ENCODE data around the gene ZNF550.
A peak's percentile ranks its signal among the peaks of the same experiment; 100 is the strongest.

ZNF550 gene

GRCh38 chr19:57559404-57560025 lies at the start of gene ZNF550:
Gene ZNF550 (minus strand): TSS chr19:57559863. CDS start chr19:57559682, 181 bp downstream.
- Mint-ChIP-seq H3K36me3 (peaks cover 56% of the 10 kb centered on the region), H3K4me1 (peaks cover 31% of the 10 kb centered on the region), H3K27me3 (no peaks in the 10 kb centered on the region), H3K9me3 (peaks cover 59% of the 10 kb centered on the region), H3K4me3 (peak within 1 kb of the TSS; percentile 96), H3K27ac (peak within 1 kb of the TSS; percentile 91)
- DNase-seq = peak; percentile 92
- CTCF ChIA-PET = no interaction called here

GRCh38 chr19:57606931-57607330 lies 47.3 kb upstream of the ZNF550 start:
- H3K36me3 Mint-ChIP-seq = peaks cover 62% of the 10 kb centered on the region
- H3K27ac Mint-ChIP-seq = no peak overlapping the region
- H3K4me3 Mint-ChIP-seq = no peak overlapping the region
- no peaks in the 10 kb centered on the region for H3K4me1 Mint-ChIP-seq
- H3K27me3 Mint-ChIP-seq = no peaks in the 10 kb centered on the region
- no peak for DNase-seq
- peaks cover 65% of the 10 kb centered on the region for H3K9me3 Mint-ChIP-seq
- CTCF ChIA-PET = no interaction called here

GRCh38 chr19:57599761-57600383 lies 40.2 kb upstream of the ZNF550 start, which contains the start of gene ZNF530:
Gene ZNF530 (plus strand): TSS chr19:57599885. CDS start chr19:57604346, 4,461 bp downstream.
- Mint-ChIP-seq H3K4me3 (peak within 1 kb of the TSS; percentile 83), H3K9me3 (peaks cover 61% of the 10 kb centered on the region), H3K36me3 (peaks cover 42% of the 10 kb centered on the region), H3K4me1 (peaks cover 21% of the 10 kb centered on the region), H3K27ac (peak within 1 kb of the TSS; percentile 82), H3K27me3 (no peaks in the 10 kb centered on the region)
- CTCF ChIA-PET = no interaction called here
- peak; percentile 93 for DNase-seq

GRCh38 chr19:57599377-57599760 lies 39.7 kb upstream of the ZNF550 start:
- peaks cover 21% of the 10 kb centered on the region for H3K4me1 Mint-ChIP-seq
- peaks cover 58% of the 10 kb centered on the region for H3K9me3 Mint-ChIP-seq
- peaks cover 37% of the 10 kb centered on the region for H3K36me3 Mint-ChIP-seq
- no peaks in the 10 kb centered on the region for H3K27me3 Mint-ChIP-seq
- no peak for DNase-seq
- CTCF ChIA-PET = no interaction called here
- H3K4me3 Mint-ChIP-seq = peak overlapping the region; percentile 83
- H3K27ac Mint-ChIP-seq = peak overlapping the region; percentile 82

- H3K4me1 Mint-ChIP-seq = peaks cover 20% of the 10 kb centered on the region
- peaks cover 77% of the 10 kb centered on the region for H3K9me3 Mint-ChIP-seq
- H3K27ac Mint-ChIP-seq = no peak overlapping the region
- H3K36me3 Mint-ChIP-seq = peaks cover 77% of the 10 kb centered on the region
- peaks cover 3% of the 10 kb centered on the region for H3K27me3 Mint-ChIP-seq
- no peak for DNase-seq
- H3K4me3 Mint-ChIP-seq = no peak overlapping the region
- CTCF ChIA-PET = no interaction called here
Measured at GRCh38 chr19:57587529-57587928, 27.9 kb upstream of the ZNF550 start.

- peaks cover 59% of the 10 kb centered on the region for H3K36me3 Mint-ChIP-seq
- H3K27ac Mint-ChIP-seq = peak within 1 kb of the TSS; percentile 91
- CTCF ChIA-PET = no interaction called here
- H3K4me3 Mint-ChIP-seq = peak within 1 kb of the TSS; percentile 92
- H3K27me3 Mint-ChIP-seq = peaks cover 3% of the 10 kb centered on the region
- peak; percentile 95 for DNase-seq
- peaks cover 29% of the 10 kb centered on the region for H3K4me1 Mint-ChIP-seq
- peaks cover 62% of the 10 kb centered on the region for H3K9me3 Mint-ChIP-seq
Measured at GRCh38 chr19:57583521-57584416, 24.1 kb upstream of the ZNF550 start, which contains the start of gene ZIK1. Gene ZIK1 (plus strand): TSS chr19:57584145. CDS start chr19:57584357, 212 bp downstream.

GRCh38 chr19:57583104-57583520 lies 23.4 kb upstream of the ZNF550 start:
- Mint-ChIP-seq H3K27ac (no peak overlapping the region), H3K27me3 (peaks cover 3% of the 10 kb centered on the region), H3K9me3 (peaks cover 56% of the 10 kb centered on the region), H3K4me1 (peaks cover 32% of the 10 kb centered on the region), H3K36me3 (peaks cover 57% of the 10 kb centered on the region), H3K4me3 (peak overlapping the region; percentile 92)
- no peak for DNase-seq
- CTCF ChIA-PET = no interaction called here

- H3K4me1 Mint-ChIP-seq = peaks cover 28% of the 10 kb centered on the region
- DNase-seq = peak; percentile 98
- peaks cover 63% of the 10 kb centered on the region for H3K36me3 Mint-ChIP-seq
- H3K4me3 Mint-ChIP-seq = peak within 1 kb of the TSS; percentile 76
- H3K27me3 Mint-ChIP-seq = peaks cover under 1% of the 10 kb centered on the region
- peaks cover 67% of the 10 kb centered on the region for H3K9me3 Mint-ChIP-seq
- peak within 1 kb of the TSS; percentile 89 for H3K27ac Mint-ChIP-seq
- CTCF ChIA-PET = no interaction called here
Measured at GRCh38 chr19:57578487-57579205, 19.0 kb upstream of the ZNF550 start, which contains the start of gene ZNF416. Gene ZNF416 (minus strand): TSS chr19:57578911. CDS start chr19:57578704, 207 bp downstream.

GRCh38 chr19:57576661-57577060 lies 17.0 kb upstream of the ZNF550 start:
- Mint-ChIP-seq H3K36me3 (peaks cover 75% of the 10 kb centered on the region), H3K27ac (no peak overlapping the region), H3K4me1 (peaks cover 25% of the 10 kb centered on the region), H3K4me3 (peak overlapping the region; percentile 21), H3K27me3 (no peaks in the 10 kb centered on the region), H3K9me3 (peaks cover 76% of the 10 kb centered on the region)
- no peak for DNase-seq
- CTCF ChIA-PET = no interaction called here

GRCh38 chr19:57572415-57572947 lies 12.8 kb upstream of the ZNF550 start:
- no peak overlapping the region for H3K4me3 Mint-ChIP-seq
- peaks cover 62% of the 10 kb centered on the region for H3K36me3 Mint-ChIP-seq
- H3K4me1 Mint-ChIP-seq = peaks cover 7% of the 10 kb centered on the region
- no peaks in the 10 kb centered on the region for H3K27me3 Mint-ChIP-seq
- no peak for DNase-seq
- no peak overlapping the region for H3K27ac Mint-ChIP-seq
- CTCF ChIA-PET = no interaction called here
- H3K9me3 Mint-ChIP-seq = peaks cover 89% of the 10 kb centered on the region

- CTCF ChIA-PET = no interaction called here
- Mint-ChIP-seq H3K4me1 (no peaks in the 10 kb centered on the region), H3K27ac (no peak overlapping the region), H3K9me3 (peaks cover 91% of the 10 kb centered on the region), H3K4me3 (no peak overlapping the region), H3K36me3 (peaks cover 49% of the 10 kb centered on the region), H3K27me3 (no peaks in the 10 kb centered on the region)
- no peak for DNase-seq
Measured at GRCh38 chr19:57570707-57571106, 11.0 kb upstream of the ZNF550 start.

- no peak for DNase-seq
- Mint-ChIP-seq H3K4me3 (no peak overlapping the region), H3K27me3 (no peaks in the 10 kb centered on the region), H3K36me3 (peaks cover 12% of the 10 kb centered on the region), H3K27ac (no peak overlapping the region), H3K9me3 (peaks cover 77% of the 10 kb centered on the region), H3K4me1 (no peaks in the 10 kb centered on the region)
- CTCF ChIA-PET = no interaction called here
Measured at GRCh38 chr19:57566396-57567265, 7.0 kb upstream of the ZNF550 start.

- Mint-ChIP-seq H3K27me3 (no peaks in the 10 kb centered on the region), H3K36me3 (peaks cover 22% of the 10 kb centered on the region), H3K4me3 (no peak overlapping the region), H3K9me3 (peaks cover 69% of the 10 kb centered on the region), H3K4me1 (peaks cover 21% of the 10 kb centered on the region), H3K27ac (no peak overlapping the region)
- no peak for DNase-seq
- CTCF ChIA-PET = no interaction called here
Measured at GRCh38 chr19:57563547-57563946, 3.9 kb upstream of the ZNF550 start.

All from activated naive CD4-positive, alpha-beta T cell treated with anti-CD3 and anti-CD28 coated beads, Interleukin-2, amount 10 ng/mL, durations not matched to agents 7 days and 5 days (primary cell).